Fibroblast of mammary gland (primary cell): ENCODE measurements around the gene USP54.
A peak's percentile ranks its signal among the peaks of the same experiment; 100 is the strongest.

Source experiments
- DNase-seq: peaks from one replicate; pipeline ENCODE4 v3.0.0-alpha.2; 2010; ENCODE audit warnings: low read depth
- H3K4me3 ChIP-seq: 2 replicates; pipeline ENCODE4 v1.5.1; 2011; ENCODE audit warnings: low read depth, mild to moderate bottlenecking, low read length, moderate library complexity; ENCODE audit not compliant: control insufficient read depth
- CTCF ChIP-seq: conservative IDR thresholded peaks from 2 replicates; pipeline ENCODE4 v1.5.1; 2011; ENCODE audit warnings: low read depth, low read length, inconsistent platforms; ENCODE audit not compliant: control insufficient read depth, insufficient read depth

The USP54 gene

GRCh38 chr10:73495884-73496674 lies 95.1 kb downstream of the USP54 start, which contains the start of gene PPP3CB:
Gene PPP3CB, minus strand, starts transcription at chr10:73496024. Its CDS starts 135 bp downstream, at chr10:73495889.
- peak; percentile 96 for DNase-seq

GRCh38 chr10:73495226-73495883 lies 95.8 kb downstream of the USP54 start:
- TF ChIP-seq CTCF = no peak
- H3K4me3 ChIP-seq = peak overlapping the region; percentile 84
- peak; percentile 86 for DNase-seq

More at GRCh38 chr10:73495884-73496674, 95.1 kb downstream of the USP54 start, which contains the start of gene PPP3CB:
- no peak for TF ChIP-seq CTCF
- peak within 1 kb of the TSS; percentile 84 for H3K4me3 ChIP-seq

GRCh38 chr10:73494877-73495225 lies 96.3 kb downstream of the USP54 start:
- no peak for TF ChIP-seq CTCF
- H3K4me3 ChIP-seq = peak overlapping the region; percentile 84
- DNase-seq = peak; percentile 25

GRCh38 chr10:73494213-73494612 lies 96.9 kb downstream of the USP54 start:
- peak overlapping the region; percentile 84 for H3K4me3 ChIP-seq
- DNase-seq = no peak
- no peak for TF ChIP-seq CTCF

- peak overlapping the region; percentile 84 for H3K4me3 ChIP-seq
- DNase-seq = peak; percentile 75
- TF ChIP-seq CTCF = no peak
Observed at GRCh38 chr10:73493781-73494180, 97.4 kb downstream of the USP54 start.

- no peak for DNase-seq
- TF ChIP-seq CTCF = no peak
- H3K4me3 ChIP-seq = no peak overlapping the region
Observed at GRCh38 chr10:73486601-73487000, 104.5 kb downstream of the USP54 start.
